Activated T-cell treated with anti-CD3 and anti-CD28 coated beads for 48 hours (primary cell): ENCODE measurements around the gene FBH1.
"Not testable (repeated sequence)": the region's sequence is repeated elsewhere in the genome, so short reads cannot be mapped to it uniquely, and the experiment has no call there.

Experiments used
- DNase-seq: peaks from one replicate; pipeline ENCODE4 v3.0.0-alpha.2; 2020; ENCODE audit warnings: low read depth

Gene FBH1

GRCh38 chr10:5889624-5890451, at the start of gene FBH1, which contains the start of gene ANKRD16:
TSS of gene FBH1 (plus strand) at chr10:5890243. CDS start at chr10:5890346, 103 bp downstream.
TSS of gene ANKRD16 (minus strand) at chr10:5889893. CDS start at chr10:5889354, 539 bp downstream.
- peak; percentile 100 for DNase-seq

DNA sequence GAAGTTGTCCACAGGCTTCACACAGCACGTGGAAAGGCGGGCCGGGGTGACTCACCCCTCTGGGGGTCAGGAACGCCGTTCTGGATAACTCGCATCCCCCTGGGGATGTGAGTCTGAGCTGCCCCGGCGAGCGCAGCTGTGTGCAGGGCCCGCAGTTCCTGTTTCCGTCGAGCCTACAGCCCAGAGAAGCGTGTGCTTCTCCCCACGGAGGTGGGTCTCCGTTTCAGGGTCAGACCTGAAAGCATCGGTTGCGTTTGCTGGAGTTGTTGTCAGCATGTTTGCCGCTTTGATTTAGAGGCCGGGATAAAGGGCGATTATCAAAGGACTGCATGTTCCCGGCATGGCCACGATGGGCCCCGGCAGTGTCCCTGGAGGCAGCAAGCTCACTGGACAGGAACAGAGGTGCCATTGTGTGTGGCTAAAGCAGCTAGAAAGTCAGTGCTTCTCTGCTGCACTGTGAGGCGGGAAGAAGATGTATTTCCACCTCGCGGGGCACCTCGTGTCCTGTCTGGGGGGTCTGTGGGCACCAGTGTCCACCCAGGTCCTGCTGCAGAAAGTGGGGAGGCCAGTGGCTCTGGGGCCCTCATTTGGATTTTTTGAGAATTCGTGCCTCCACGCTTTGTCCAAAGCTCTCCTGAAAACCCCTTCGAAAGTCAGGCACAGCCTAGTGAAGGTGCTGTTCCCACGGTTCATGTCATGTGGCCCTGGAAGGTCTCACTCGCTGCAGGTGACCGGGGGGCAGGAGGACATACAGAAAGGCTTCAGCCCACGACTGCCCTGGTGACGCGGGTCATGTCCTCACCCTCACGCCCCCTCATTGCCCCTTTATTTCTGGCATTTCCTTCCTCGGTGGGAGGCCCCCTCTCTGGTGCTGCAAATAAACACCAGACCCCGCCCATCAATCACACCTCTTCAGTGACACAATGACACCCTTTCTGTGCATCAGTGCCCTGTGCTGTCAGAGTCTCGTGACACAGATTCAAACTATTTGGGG, 49.4 kb upstream of the FBH1 start:
- no peak for DNase-seq

- DNase-seq, result no peak
Measured at GRCh38 chr10:5841965-5842364, 48.1 kb upstream of the FBH1 start.

- no peak for DNase-seq
Measured at GRCh38 chr10:5843686-5844344, 46.2 kb upstream of the FBH1 start.

DNA sequence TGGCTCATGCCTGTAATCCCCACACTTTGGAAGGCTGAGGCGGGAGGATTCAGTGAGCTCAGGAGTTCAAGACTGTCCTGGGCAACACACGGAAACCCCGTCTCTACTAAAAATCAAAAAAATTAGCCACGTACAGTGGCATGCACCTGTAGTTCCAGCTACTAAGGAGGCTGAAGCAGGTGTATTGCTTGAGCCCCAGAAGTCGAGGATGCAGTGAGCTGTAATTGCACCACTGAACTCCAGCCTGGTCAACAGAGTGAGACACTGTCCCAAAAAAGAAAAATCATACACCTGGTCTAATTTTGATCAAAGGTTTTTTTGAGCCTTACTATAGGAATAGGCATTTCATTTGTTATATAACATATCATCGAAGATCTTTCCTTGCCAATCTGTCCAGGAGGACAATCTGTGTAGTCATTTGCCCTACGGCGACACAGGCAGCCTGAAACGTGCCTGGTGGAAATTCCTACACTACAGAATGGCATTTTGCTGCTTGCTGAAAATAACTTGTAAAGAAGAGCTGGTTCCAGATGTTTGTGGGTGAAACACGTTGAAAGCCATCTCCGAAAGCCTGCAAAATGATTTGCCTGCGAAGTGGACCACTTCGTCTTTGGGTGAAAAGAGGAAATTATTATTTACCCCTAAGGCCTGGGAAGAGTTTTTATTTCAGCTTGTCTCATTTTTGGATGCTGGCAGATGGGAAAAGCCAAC, 45.5 kb upstream of the FBH1 start:
- no peak for DNase-seq

GRCh38 chr10:5846667-5847066, 43.4 kb upstream of the FBH1 start:
- not testable (repeated sequence) for DNase-seq

- DNase-seq, result no peak
Measured at GRCh38 chr10:5854131-5854475, 35.9 kb upstream of the FBH1 start.

GRCh38 chr10:5855979-5856700, 33.9 kb upstream of the FBH1 start:
- DNase-seq, result no peak

GRCh38 chr10:5856701-5857004, 33.4 kb upstream of the FBH1 start:
- no peak for DNase-seq

GRCh38 chr10:5858811-5859210, 31.2 kb upstream of the FBH1 start:
- no peak for DNase-seq

DNA sequence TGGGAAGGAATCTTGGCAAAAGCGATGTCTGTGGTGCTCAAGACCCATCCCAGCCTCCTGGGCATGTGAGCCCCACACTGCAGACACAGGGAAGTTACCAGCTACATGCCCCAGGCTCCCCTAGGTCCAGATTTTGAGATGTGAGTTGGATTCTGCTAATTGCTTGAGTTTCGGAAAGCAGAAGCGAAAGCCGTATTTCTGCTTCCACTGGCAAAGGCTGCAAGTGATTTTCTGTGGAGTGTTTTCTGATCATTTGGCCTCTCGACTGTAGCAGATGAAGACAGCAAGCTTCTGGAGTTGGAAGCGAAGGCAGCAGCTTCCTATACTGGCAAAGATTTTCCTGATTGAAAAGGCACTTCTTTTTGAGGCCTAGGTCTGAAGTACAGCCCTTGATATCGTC, 30.0 kb upstream of the FBH1 start:
- DNase-seq, result no peak

DNA sequence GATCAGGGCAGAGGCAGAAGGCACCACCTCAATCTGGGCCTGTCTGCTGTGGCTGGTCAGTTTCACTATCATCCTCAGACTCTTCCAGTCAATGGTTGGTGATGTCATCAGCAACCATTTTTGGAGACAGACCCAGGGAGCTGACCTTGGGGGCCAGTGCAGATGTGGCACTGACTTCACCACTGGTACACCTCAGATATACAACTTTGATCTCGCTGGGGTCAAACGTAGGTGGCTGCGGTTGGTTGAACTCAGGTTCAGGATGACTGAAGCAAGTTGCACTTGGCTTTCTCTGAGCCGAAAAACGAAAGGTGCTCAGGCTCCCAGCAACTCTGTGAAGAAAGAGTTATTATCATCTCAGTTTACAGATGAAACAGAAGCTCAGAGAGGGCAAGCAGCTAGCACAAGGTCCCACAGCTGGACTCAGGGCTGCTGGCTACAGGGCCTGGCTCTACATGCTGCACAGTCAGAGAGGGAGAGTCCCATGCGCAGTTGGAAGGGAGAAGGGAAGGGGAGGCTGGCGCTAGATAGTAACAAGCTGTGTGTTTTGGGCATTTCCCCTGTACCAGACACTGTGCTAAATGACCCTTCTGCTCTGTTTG, 27.6 kb upstream of the FBH1 start:
- DNase-seq, result no peak

DNA sequence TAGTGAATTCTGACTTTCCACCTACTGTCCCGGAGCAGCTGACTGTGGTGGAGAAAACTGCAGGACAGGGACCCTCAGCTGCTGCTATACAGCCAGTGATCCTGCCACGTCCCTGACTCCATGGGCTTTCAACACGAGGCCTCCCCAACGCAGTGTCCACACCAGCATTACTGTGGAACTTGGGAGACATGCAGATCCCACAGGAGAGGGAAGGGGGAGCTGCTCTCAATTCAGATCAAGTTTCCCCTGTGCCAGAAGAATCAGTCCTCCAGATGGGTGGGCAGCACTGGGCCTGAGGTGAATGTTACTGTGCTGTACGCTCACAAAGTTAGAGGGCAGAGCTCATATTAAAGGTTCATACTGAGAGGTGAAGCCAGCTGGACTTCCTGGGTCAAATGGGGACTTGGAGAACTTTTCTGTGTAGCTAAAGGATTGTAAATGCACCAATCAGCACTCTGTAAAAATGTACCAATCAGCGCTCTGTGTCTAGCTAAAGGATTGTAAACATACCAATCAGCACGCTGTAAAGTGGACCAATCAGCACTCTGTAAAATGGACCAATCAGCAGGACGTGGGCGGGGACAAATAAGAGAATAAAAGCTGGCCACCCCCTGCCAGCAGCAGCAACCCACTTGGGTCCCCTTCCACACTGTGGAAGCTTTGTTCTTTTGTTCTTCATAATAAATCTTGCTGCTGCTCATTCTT, 26.9 kb upstream of the FBH1 start:
- not testable (repeated sequence) for DNase-seq

DNA sequence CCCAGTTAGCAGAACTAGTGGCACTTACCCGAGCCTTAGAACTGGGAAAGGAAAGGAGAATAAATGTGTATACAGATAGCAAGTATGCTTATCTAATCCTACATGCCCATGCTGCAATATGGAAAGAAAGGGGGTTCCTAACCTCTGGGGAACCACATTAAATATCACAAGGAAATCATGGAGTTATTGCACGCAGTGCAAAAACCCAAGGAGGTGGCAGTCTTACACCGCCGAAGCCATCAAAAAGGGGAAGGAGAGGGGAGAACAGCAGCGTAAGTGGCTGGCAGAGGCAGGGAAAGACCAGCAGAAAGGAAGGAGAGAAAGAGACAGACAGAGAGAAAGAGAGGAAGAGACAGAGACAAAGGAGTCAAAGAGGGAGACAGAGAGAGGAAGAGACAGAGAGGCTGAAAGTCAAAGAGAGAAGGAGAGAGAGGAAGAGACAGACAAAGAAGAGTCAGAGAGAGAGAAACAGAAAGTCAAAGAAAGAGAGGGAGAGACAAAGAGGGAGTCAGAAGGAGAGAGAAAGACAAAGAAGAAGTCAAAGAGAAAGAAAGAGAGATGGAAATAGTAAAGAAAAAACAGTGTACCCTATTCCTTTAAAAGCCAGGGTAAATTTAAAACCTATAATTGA, 23.5 kb upstream of the FBH1 start:
- DNase-seq, result not testable (repeated sequence)

DNA sequence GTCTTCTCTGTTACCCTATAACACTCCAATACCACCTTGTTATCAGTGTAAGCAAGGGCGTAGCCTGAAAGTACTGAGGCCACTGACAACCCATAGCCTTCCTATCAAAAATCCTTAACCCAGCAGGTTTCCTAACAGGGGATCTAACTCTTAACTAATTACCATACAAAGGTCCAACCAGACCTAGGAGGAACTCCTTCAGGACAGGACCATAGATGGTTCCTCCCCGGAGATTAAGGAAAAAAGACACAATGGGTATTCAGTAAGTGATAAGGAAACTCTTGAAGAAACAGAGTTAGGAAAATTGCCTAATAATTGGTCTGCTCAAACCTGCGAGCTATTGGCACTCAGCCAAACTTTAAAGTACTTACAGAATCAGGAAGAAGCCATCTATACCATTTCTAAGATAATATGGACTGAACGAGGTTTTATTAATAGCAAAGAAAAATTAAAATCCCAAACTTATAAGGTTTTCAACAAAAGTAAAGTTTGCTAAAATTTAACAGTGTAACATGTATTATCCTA, 22.9 kb upstream of the FBH1 start:
- not testable (repeated sequence) for DNase-seq

GRCh38 chr10:5868383-5868782, 21.7 kb upstream of the FBH1 start:
- DNase-seq, result not testable (repeated sequence)

DNA sequence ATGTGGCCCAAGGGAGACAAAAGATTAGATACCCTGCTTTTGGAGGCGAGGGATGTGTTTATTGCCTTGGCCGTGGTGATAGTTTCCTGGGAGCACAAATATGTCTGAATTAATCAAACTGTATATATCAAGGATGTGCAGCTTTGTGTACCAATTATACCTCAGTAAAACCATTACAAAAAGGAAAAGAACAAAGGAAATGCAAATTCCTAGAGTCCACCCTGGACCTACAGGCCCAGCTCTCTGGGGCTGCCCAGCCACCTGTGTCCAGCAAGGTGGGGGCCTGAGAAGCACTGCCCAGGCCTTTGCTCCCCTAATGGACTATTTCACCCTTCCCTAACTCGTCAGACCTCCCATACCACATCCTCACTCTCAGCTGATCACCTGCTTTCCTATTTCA, 20.9 kb upstream of the FBH1 start:
- no peak for DNase-seq

DNA sequence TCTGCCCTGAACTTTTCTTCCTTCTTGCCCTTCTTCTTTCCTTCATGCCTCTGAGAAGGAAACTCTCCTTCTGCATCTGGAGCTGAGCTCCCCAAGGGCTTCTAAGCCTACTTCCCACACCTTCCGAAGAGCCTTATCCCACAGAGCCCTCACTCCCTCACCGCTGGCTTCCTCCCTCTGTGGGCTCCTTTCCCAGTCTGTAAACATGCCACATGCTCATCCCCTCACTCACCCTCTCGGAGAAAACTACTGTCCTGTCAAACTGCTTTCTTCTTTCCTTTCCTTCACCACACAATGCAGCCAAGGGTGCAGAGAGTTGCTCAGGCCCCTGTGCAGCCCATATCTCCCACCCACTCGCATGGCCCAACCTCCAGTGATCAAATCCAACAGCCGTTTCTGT, 18.4 kb upstream of the FBH1 start:
- no peak for DNase-seq

GRCh38 chr10:5873515-5873995, 16.5 kb upstream of the FBH1 start:
- DNase-seq, result peak; percentile 54
